GM18861 (cell line): ENCODE measurements around the gene RABL6.
"Not testable (repeated sequence)": the region's sequence is repeated elsewhere in the genome, so short reads cannot be mapped to it uniquely, and the experiment has no call there.

Experiments
- ATAC-seq: cut with Tn5 transposase; IDR thresholded peaks from one replicate; pipeline ENCODE4 v1.9.1; 2021; ENCODE audit not compliant: unreplicated experiment

The RABL6 gene

GRCh38 chr9:136832581-136832980, 24.8 kb downstream of the RABL6 start:
- ATAC-seq, result no peak

DNA sequence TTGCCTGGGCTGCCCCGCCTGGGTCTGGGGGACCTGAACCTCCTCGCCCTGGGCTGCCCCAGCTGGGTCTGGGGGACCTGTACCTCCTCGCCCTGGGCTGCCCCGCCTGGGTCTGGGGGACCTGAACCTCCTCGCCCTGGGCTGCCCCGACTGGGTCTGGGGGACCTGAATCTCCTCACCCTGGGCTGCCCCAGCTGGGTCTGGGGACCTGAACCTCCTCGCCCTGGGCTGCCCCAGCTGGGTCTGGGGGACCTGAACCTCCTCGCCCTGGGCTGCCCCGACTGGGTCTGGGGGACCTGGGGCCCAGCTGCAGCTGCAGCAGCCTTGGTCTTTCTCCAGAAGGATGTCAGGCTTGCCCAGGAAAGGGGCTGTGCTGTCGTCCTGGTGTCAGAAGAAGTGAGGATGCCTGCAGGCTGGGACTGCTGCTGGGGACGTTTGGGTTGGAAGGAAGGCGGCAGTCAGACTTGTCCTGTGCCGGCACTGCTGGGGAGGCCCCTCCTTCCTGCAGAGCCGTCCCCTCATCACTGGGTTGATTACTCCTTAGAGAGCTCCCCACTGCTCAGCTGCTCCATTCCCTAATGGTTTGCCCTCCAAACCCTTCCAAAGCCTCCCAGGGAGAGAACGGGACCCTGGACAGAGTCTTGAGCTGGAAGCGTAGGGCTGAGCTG, 25.8 kb downstream of the RABL6 start:
- not testable (repeated sequence) for ATAC-seq

DNA sequence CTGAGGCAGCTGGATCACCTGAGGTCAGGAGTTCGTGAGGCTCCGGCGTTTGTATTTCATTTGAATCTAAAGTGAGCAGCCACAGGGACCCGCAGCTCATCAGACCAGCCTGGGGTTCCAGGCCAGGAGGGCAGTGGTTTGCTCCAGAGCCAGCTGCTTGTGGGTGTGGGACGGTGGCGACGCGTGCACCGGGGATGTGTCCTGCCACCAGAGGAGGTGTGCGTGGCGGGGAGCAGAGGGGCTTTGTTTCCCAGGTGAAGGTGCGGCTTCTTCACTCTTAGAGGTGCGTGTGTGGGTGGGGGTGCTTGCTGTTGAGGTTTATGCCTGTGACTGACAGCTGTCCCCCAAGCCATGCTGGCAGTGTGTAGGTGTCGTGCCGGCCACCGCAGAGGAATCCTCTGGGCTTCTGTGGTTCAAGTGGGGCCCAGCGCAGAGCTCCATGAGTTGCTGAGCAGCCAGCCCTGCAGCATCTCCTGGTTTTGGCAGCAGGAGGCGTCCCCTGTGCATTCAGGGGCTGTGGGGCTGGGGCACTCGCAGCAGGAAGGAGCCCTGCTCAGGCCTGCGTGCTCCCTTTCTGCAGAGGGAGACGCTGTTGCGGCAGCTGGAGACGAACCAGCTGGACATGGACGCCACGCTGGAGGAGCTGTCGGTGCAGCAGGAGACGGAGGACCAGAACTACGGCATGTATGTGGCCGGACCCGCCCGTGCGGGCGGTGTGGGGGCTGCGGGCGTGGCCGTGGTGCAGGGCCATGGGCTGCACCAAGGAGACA, 27.6 kb downstream of the RABL6 start:
- no peak for ATAC-seq

DNA sequence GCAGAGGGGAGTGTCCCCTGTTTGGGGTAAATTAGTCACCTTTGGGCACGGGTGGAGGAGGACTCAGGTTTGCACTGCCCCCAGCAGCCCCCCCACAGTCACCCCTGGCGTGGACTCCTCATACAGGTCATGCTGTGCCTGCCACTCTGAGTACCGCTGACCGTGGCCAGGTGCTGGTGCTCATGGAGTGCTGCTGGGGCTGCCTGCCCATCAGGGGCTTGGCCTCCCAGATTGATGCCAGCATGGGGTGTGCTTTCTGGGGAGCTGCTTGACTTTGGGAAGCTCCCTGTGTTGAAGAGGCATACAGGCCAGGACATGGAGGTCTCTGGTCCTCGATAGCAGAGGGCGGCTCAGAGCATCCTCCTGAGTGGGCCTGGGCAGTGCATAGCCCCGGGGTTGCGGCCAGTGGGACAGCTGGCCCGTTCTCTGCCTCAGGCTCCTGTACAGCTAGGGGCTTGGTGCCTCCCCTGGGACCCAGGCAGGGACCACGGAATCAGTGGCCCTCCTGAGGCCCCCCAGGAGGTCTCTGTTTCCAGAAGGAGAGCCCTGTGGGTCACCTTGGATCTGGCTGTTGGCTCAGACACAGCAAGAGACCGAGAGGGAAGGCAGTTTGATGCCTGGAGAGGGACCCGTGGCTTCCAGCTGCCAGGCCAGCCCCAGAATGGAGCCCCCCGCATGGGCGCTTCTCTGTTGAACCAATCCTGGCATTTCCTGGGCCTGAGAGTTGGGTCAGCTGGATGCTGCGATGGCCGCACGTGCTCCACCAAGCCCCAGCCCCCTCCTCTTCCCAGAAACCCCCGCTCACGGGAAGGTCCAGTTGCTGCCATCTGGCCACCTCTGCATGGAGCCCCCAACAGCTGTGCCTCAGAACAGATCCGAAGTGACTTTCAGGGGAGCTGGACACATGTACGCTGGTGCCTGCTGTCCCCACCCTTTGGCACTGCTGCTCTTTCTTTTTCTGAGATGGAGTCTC, 28.5 kb downstream of the RABL6 start:
- ATAC-seq, result no peak

- ATAC-seq, result no peak
Observed at GRCh38 chr9:136837146-136837855, 29.6 kb downstream of the RABL6 start.

- ATAC-seq, result not testable (repeated sequence)
Observed at GRCh38 chr9:136837856-136838277, 30.1 kb downstream of the RABL6 start.

DNA sequence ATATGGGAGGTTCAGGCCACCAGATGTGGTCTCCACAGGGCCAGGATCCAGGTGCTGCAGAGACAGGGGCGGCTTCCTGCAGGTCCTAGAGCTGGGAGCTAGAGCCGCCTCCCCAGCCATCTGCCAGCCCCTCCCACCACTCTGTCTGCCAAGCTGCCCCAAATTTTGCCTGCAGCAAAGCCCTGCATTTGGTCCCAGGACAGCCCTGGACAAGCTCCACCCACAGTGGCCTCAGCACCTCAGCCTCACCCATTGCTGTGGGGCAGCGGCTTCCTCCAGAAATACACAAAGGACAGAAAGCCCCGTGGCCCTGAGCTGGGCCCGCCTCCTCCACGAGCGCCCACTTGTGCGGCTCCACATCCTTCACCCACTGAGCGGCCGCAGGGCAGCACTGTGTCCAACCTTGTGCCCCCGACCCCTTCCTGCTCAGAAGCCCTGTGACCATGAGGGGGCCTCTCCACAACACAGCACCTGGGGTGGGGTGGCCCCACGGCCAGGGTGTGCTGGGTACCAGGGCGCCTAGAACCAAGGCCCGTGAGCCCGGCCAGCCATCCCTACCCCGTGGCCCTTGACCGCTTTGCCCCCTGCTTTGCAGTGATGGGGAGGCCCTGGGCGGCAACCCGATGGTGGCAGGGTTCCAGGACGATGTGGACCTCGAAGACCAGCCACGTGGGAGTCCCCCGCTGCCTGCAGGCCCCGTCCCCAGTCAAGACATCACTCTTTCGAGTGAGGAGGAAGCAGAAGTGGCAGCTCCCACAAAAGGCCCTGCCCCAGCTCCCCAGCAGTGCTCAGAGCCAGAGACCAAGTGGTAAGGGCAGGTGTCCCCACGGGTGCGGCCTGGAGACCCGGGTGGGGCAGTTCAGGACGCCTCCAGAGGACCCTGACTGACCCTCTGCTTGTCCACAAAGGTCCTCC, 30.8 kb downstream of the RABL6 start:
- ATAC-seq, result no peak

GRCh38 chr9:136839229-136840139, 31.7 kb downstream of the RABL6 start:
- no peak for ATAC-seq

DNA sequence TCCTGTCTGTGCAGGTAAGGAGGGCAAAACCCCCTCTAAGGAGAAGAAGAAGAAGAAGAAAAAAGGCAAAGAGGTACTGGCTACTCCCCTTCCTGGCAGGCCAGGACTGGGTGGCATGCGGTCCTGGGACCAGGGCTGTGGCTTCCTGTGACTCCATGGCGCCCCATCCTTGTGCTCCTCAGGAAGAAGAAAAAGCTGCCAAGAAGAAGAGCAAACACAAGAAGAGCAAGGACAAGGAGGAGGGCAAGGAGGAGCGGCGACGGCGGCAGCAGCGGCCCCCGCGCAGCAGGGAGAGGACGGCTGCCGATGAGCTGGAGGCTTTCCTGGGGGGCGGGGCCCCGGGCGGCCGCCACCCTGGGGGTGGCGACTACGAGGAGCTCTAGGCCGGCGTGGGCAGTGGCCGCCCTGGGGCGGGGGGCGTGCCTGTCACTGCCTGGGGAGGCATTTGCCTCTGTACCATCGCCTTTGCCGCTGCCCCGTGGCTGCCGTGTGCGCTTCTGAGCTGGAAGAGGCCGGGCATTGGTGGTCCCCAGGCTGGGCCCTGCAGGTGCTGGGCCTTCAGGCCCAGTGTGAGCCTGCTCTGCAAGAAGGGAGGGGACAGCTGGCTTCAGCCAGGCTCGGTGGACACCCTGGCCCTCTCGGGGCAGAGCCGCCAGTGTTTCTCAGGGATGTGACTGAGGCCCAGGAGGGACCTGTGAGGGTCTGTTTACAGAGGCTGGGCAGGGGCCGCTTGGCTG, 32.6 kb downstream of the RABL6 start:
- no peak for ATAC-seq

- no peak for ATAC-seq
Observed at GRCh38 chr9:136840877-136841645, 33.3 kb downstream of the RABL6 start.

- not testable (repeated sequence) for ATAC-seq
Observed at GRCh38 chr9:136841646-136842379, 34.1 kb downstream of the RABL6 start.

DNA sequence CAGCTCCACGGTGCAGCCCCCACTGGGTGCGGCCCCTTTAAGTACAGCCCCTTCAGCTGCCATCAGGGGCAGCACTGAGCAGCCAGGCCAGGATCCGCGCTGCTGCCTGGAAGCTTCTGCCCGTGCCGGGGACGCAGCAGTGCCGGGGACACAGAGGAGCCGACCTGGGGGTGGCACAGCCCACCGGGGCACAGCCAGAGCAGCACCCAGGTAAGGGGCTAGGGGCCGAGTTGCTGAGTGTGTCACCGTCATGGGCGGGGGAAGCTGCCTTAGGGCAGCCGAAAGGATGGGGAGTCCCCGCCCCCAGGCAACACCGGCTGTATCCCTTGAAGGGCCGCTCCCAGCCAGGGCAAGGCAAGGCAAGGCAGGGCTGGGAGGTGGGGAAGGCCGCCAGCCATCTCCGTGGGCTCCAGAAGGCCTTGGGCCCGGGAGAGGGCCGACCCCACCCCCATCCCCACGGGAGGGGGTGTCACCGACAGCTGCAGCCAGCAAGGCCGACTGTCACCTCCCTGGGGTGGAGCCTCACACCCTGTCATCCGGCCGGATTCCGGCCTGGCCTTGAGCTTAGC, 34.7 kb downstream of the RABL6 start, which contains the start of gene AJM1:
Gene AJM1 (plus strand): TSS at position 99 of the 569 bp plus-strand sequence. CDS start 1,937 bp downstream, outside the sequence.
- not testable (repeated sequence) for ATAC-seq

- not testable (repeated sequence) for ATAC-seq
Observed at GRCh38 chr9:136843159-136843800, 35.5 kb downstream of the RABL6 start.

DNA sequence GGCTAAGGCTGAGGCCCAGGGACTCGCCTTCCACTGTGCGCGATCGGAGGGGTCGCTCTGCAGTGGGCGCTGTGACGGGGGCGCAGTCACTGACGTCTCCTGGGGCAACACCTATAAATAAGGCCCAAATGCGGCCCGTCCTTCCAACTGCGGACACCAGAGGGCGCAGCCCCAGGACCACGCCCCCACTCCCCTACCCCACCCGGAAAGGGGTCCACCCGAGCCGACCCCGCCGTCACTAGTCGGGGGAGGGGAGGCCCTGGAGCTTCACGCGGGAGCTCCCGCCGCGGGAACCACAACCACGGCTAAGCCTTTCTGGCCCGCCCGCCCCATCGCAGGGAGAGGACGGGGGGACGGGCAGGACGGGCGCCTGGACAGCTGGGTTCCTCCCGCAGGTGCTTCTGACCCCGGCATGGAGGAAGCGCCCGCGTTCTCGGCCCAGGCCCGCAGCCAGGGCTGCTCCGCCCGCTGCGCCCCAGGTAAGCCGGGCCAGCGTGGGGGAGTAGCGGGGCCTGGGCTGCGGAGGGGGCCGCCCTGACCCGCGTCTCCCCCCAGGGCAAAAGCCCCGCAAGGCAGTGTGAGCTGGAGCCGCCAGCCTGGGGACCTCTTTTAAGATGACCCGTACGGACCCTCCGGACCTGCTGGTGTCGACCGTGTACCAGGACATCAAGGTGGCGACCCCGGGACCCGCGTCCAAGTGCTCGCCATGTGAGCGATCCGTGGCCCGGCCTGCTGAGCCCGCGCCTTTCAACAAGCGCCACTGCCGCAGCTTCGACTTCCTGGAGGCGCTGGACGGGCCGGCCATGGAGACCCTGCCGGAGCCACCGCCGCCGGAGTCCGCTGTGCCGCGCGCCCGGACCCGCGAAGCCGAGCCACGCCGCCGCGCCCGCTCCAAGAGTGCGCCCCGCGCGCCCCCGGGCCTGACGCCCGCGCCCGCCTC, 36.3 kb downstream of the RABL6 start:
- ATAC-seq, result not testable (repeated sequence)
